ENCODE measurements around the gene FAM163B. TPM values are rescaled to one million over a fixed set of nuclear protein-coding genes. Genes with fewer than 3 reads are reported as not detected.
A peak's percentile ranks its signal among the peaks of the same experiment; 100 is the strongest.

The FAM163B gene
- polyA plus RNA-seq, 1 of the 3 experiments (the other 2 are of a cell fraction): 0.05 TPM

GRCh38 chr9:133581513-133582343 lies 27.5 kb downstream of the FAM163B start:
- H3K4me2 ChIP-seq: no peak overlapping the region
- H3K9ac ChIP-seq: no peak overlapping the region
- peaks cover 16% of the 10 kb centered on the region for H3K27me3 ChIP-seq (ENCODE audit: insufficient read depth)
- no peaks in the 10 kb centered on the region for H3K9me2 ChIP-seq
- no peak overlapping the region for H3K4me3 ChIP-seq (ENCODE audit: low read depth in 2 of 2, low read length in 1 of 2)
- H4K20me1 ChIP-seq (ENCODE audit: insufficient read depth): no peaks in the 10 kb centered on the region
- CTCF ChIA-PET: interaction anchor here (0.8 to 7.1 kb wide), 9 partner anchors 9 to 60 kb away, joined by 3 to 51 read pairs (median 6); partner anchors contain the start of genes ADAMTSL2 and DBH
- H3K79me2 ChIP-seq (ENCODE audit: insufficient read depth): no peaks in the 10 kb centered on the region
- WGBS (ENCODE audit: low lambda C conversion rate): 61% methylated on average over 15 of the region's 19 CpGs
- H3K36me3 ChIP-seq (replicated peaks in 1 of 2; ENCODE audit: control insufficient read depth in 1 of 2, insufficient read depth in 2 of 2, low read length in 1 of 2): no peaks in the 10 kb centered on the region
- DNase-seq: peak; percentile 89
- H2AFZ ChIP-seq (ENCODE audit: low read depth): no peak overlapping the region
- peak overlapping the region in 1 of 2 experiments; percentile 100; a peak in 2 of 4 replicates for H3K27ac ChIP-seq (ENCODE audit: low read depth in 2 of 2, low read length in 1 of 2)
- POLR2A ChIA-PET: interaction anchor here (0.7 to 3.0 kb wide), 16 partner anchors 8 to 99 kb away, joined by 3 to 47 read pairs (median 4); partner anchors contain the start of genes ADAMTSL2 and DBH
- no peaks in the 10 kb centered on the region for H3K9me3 ChIP-seq
- no peaks in the 10 kb centered on the region for H3F3A ChIP-seq (replicated peaks; ENCODE audit: insufficient read depth)
- H3K4me1 ChIP-seq (ENCODE audit: control insufficient read depth in 1 of 2, insufficient read depth in 2 of 2, low read depth in 1 of 2, low read length in 1 of 2): peaks cover 0 to 87% of the 10 kb centered on the region in 2 experiments; a peak in 3 of 4 replicates
- no peak for TF ChIP-seq ELF1 (IDR thresholded peaks at IDR 0.05)
- TF ChIP-seq RFX5 (IDR thresholded peaks at IDR 0.05; ENCODE audit: low read length): no peak
- TF ChIP-seq USF2 (IDR thresholded peaks at IDR 0.05; ENCODE audit: borderline replicate concordance, low read depth, low read length): no peak
- no peak for TF ChIP-seq ZBTB33 (IDR thresholded peaks at IDR 0.05; ENCODE audit: borderline replicate concordance, low read depth)
- TF ChIP-seq FOXM1 (IDR thresholded peaks at IDR 0.05; ENCODE audit: low read depth): no peak
- TF ChIP-seq RXRA (IDR thresholded peaks at IDR 0.05; ENCODE audit: borderline replicate concordance, low read depth): no peak
- TF ChIP-seq TAF1 (IDR thresholded peaks at IDR 0.05; ENCODE audit: borderline replicate concordance, low read depth, low read length): no peak
- no peak for TF ChIP-seq EZH2phosphoT487 (IDR thresholded peaks at IDR 0.05; ENCODE audit: borderline replicate concordance, low read depth)
- TF ChIP-seq NFIC (IDR thresholded peaks at IDR 0.05; ENCODE audit: borderline replicate concordance): no peak
- no peak for TF ChIP-seq USF1 (IDR thresholded peaks at IDR 0.05; ENCODE audit: borderline replicate concordance, low read depth)
- no peak for TF ChIP-seq MAX (IDR thresholded peaks at IDR 0.05; ENCODE audit: low read depth)
- no peak for TF ChIP-seq IRF3 (IDR thresholded peaks at IDR 0.05; ENCODE audit: low read depth, low read length)
- TF ChIP-seq YY1 (IDR thresholded peaks at IDR 0.05; ENCODE audit: low read depth): no peak
- no peak for TF ChIP-seq CTCF (IDR thresholded peaks at IDR 0.05)
- TF ChIP-seq CHD2 (IDR thresholded peaks at IDR 0.05; ENCODE audit: low read length, partially characterized antibody): peak; percentile 41
- TF ChIP-seq PBX3 (IDR thresholded peaks at IDR 0.05): no peak
- TF ChIP-seq RAD21 (IDR thresholded peaks at IDR 0.05; ENCODE audit: low read length): peak; percentile 20
- no peak for TF ChIP-seq GABPA (IDR thresholded peaks at IDR 0.05; ENCODE audit: low read depth)
- no peak for TF ChIP-seq SMC3 (IDR thresholded peaks at IDR 0.05; ENCODE audit: low read depth, low read length)
- TF ChIP-seq JUND (IDR thresholded peaks at IDR 0.05): no peak

Data from SK-N-SH (cell line).